Stomach (tissue), 4 donors: ENCODE results near the gene STMP1.

Experiments
- EP300 ChIP-seq: sonication (generic); formaldehyde crosslinking; IDR thresholded peaks from one replicate; pipeline ENCODE4 v1.6.1; 2017; ENCODE audit warnings: antibody characterized with exemption
- POLR2A ChIP-seq, 4 donors: fragments of 450-650 bp; IDR thresholded peaks; one replicate each; pipeline ENCODE4 v1.6.1; 2016; ENCODE audit warnings: antibody characterized with exemption in 4 of 4, control low read depth in 2 of 4, mild to moderate bottlenecking in 1 of 4, moderate library complexity in 1 of 4
- POLR2AphosphoS5 ChIP-seq, 3 donors: sonication (generic); formaldehyde crosslinking; IDR thresholded peaks; one replicate each; pipeline ENCODE4 v1.6.1; 2016; ENCODE audit warnings: antibody characterized with exemption in 3 of 3
- TF ChIP-seq, protein P1 (sequence below), 7 experiments: fragments of 450-650 bp in 4 of 7; fragments of 200-600 bp in 3 of 7; sonication (generic) in 3 of 7; IDR thresholded peaks; one replicate each; pipeline ENCODE4 v1.5.1; 2016 to 2019; ENCODE audit warnings: antibody characterized with exemption in 7 of 7, control low read depth in 2 of 7, mild to moderate bottlenecking in 1 of 7

DNA sequence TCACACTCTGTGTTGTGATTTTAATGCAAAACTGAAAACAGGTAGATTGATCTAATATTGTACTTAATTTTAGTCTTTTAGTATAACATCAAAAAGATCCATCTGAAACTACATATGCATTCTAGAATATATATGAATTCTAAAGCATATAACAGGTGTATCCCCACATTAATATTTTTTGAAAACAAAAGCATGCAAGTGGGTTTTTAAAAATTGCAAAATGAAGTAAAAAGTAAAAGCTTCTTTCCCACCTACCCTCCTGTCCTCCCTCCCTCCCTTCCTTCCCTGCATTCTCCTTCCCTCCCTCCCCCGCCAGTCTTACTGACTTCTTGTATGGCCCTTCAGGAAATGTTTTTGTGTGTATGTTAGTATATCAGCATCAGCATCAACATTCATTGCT is 14.6 kb upstream of the STMP1 start:
- TF ChIP-seq, protein P1, sequence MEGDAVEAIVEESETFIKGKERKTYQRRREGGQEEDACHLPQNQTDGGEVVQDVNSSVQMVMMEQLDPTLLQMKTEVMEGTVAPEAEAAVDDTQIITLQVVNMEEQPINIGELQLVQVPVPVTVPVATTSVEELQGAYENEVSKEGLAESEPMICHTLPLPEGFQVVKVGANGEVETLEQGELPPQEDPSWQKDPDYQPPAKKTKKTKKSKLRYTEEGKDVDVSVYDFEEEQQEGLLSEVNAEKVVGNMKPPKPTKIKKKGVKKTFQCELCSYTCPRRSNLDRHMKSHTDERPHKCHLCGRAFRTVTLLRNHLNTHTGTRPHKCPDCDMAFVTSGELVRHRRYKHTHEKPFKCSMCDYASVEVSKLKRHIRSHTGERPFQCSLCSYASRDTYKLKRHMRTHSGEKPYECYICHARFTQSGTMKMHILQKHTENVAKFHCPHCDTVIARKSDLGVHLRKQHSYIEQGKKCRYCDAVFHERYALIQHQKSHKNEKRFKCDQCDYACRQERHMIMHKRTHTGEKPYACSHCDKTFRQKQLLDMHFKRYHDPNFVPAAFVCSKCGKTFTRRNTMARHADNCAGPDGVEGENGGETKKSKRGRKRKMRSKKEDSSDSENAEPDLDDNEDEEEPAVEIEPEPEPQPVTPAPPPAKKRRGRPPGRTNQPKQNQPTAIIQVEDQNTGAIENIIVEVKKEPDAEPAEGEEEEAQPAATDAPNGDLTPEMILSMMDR (IDR thresholded peaks at IDR 0.05) = no peak
- no peak for TF ChIP-seq POLR2AphosphoS5 (IDR thresholded peaks at IDR 0.05)
- no peak for TF ChIP-seq POLR2A (IDR thresholded peaks at IDR 0.05)
- no peak for TF ChIP-seq EP300
